Spleen (tissue), 11 donors: ENCODE measurements around the gene NEURL1. TPM values are rescaled to one million over a fixed set of nuclear protein-coding genes. Genes with fewer than 3 reads are reported as not detected.
A peak's percentile ranks its signal among the peaks of the same experiment; 100 is the strongest.

Experiments used
- DNase-seq: peaks from one replicate; pipeline ENCODE4 v3.0.0-alpha.2; 2020
- H3K27ac ChIP-seq, 8 donors: fragments of 200-600 bp; sonication (generic) in 7 of 8; 1 replicate in 4 of 8; 2 replicates in 4 of 8; pipeline versions ENCODE4 v1.5.0 to v1.8.0; 2016 to 2021; ENCODE audit warnings: inconsistent platforms in 4 of 8, mild to moderate bottlenecking in 4 of 8, moderate library complexity in 1 of 8
- H3K27me3 ChIP-seq, 7 donors: fragments of 200-600 bp; sonication (generic) in 6 of 7; replicated peaks in 1 of 7; 1 replicate in 4 of 7; 2 replicates in 3 of 7; pipeline versions ENCODE4 v1.5.0 to v1.8.0; 2016 to 2021; ENCODE audit warnings: inconsistent platforms in 3 of 7, mild to moderate bottlenecking in 1 of 7
- H3K36me3 ChIP-seq, 6 donors: fragments of 200-600 bp; sonication (generic) in 5 of 6; 1 replicate in 4 of 6; 2 replicates in 2 of 6; pipeline versions ENCODE4 v1.5.0 to v1.8.0; 2016 to 2021; ENCODE audit warnings: inconsistent platforms in 2 of 6
- H3K4me1 ChIP-seq, 6 donors: fragments of 200-600 bp; sonication (generic) in 5 of 6; 1 replicate in 3 of 6; 2 replicates in 3 of 6; pipeline versions ENCODE4 v1.5.0 to v1.8.0; 2016 to 2021; ENCODE audit warnings: inconsistent platforms in 3 of 6
- H3K4me3 ChIP-seq, 8 donors: fragments of 200-600 bp; sonication (generic) in 7 of 8; 1 replicate in 4 of 8; 2 replicates in 4 of 8; pipeline versions ENCODE4 v1.5.0 to v1.8.0; 2016 to 2021; ENCODE audit warnings: inconsistent platforms in 4 of 8, mild to moderate bottlenecking in 4 of 8, moderate library complexity in 2 of 8
- H3K9me3 ChIP-seq, 8 donors: fragments of 200-600 bp; sonication (generic) in 7 of 8; 1 replicate in 4 of 8; 2 replicates in 4 of 8; pipeline versions ENCODE4 v1.5.0 to v1.8.0; 2016 to 2021; ENCODE audit warnings: inconsistent platforms in 4 of 8
- POLR2A ChIP-seq, 3 donors: fragments of 450-650 bp; IDR thresholded peaks; one replicate each; pipeline ENCODE4 v1.5.1; 2017; ENCODE audit warnings: antibody characterized with exemption in 3 of 3, mild to moderate bottlenecking in 1 of 3
- POLR2AphosphoS5 ChIP-seq, 3 donors: sonication (generic); formaldehyde crosslinking; IDR thresholded peaks; one replicate each; pipeline ENCODE4 v1.5.1; 2017; ENCODE audit warnings: antibody characterized with exemption in 3 of 3
- WGBS, 5 donors: extraction: QIAGEN DNeasy Blood & Tissue Kit in 3 of 5; methylation state at CpG; one replicate each; pipeline versions ENCODE4 v1.1.5 to v1.1.7; 2013 to 2018; 5-methylcytosine and 5-hydroxymethylcytosine counted together
- intact Hi-C: fragments of 100-400 bp; cut with DNase I; formaldehyde crosslinking; loops from one replicate; pipeline ENCODE4 v1.15.0; 2023; ENCODE audit warnings: low total_unique reads
- polyA plus RNA-seq, 3 donors: library from polyadenylated mRNA; stranded (reverse); fragments of 200-250 nt; gene quantifications; one replicate each; pipeline ENCODE4 v1.2.1, GENCODE V29; 2013
- total RNA-seq, 7 donors: library from RNA; depleted of rRNA in 3 of 7; stranded (reverse); fragments of >200 nt in 3 of 7; fragmentation: NEBNext Ultra II Directional in 4 of 7; extraction: Animal tissue kit (Norgen Biotek cat#: 25700) in 4 of 7; gene quantifications; one replicate each; pipeline versions ENCODE4 v1.1.0 to v1.2.1, GENCODE V29; 2016 to 2021
- TF ChIP-seq, protein P1 (sequence below), 11 experiments: fragments of 200-600 bp in 7 of 11; fragments of 450-650 bp in 4 of 11; sonication (generic) in 4 of 11; IDR thresholded peaks in 8 of 11; conservative IDR thresholded peaks in 3 of 11; 1 replicate in 7 of 11; 2 replicates in 4 of 11; pipeline versions ENCODE4 v1.4.0 to v1.8.0; 2016 to 2021; ENCODE audit warnings: antibody characterized with exemption in 11 of 11, inconsistent platforms in 4 of 11, mild to moderate bottlenecking in 1 of 11
- donor health status: healthy with polysubstance abuse.
- donor health status: DM: no; HTN: no; CAD: no; lungs with moderate emphysema.
- donor health status: DM: no; HTN: no; CAD: no.
- donor health status: Bipolar disorder and iron deficiency.
- donor health status: healthy.
- donor health status: DM: no; HTN: no; CAD: no.
- donor health status: DM: yes; HTN: yes; CAD: no.

Gene NEURL1
- total and polyA plus RNA-seq, 10 donors = 0.43 to 3.6 (median 2.3) TPM

DNA sequence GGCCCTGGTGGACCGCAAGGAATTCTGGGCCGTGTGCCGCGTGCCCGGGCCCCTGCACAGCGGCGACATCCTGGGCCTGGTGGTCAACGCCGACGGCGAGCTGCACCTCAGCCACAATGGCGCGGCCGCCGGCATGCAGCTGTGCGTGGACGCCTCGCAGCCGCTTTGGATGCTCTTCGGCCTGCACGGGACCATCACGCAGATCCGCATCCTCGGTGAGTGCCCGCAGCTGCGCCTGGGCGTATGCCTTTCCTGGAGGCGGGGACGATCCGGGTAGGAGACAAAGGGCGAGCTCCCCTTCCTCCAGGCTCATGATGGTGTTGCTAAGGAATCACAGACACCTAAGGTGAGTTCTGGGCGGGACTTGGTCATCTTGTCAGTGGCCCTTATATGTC lies 91.5 kb downstream of the NEURL1 start:
- H3K9me3 ChIP-seq = peaks cover 0 to 8% (median 0%) of the 10 kb centered on the region in 8 donors
- peak overlapping the region in 4 of 8 donors; percentile 62 to 77 (median 70) for H3K27ac ChIP-seq
- DNase-seq = no peak
- peaks cover 0 to 17% (median 10%) of the 10 kb centered on the region in 6 donors for H3K4me1 ChIP-seq
- H3K27me3 ChIP-seq = peaks cover 0 to 9% (median 0%) of the 10 kb centered on the region in 7 donors
- peaks cover 0 to 8% (median 0%) of the 10 kb centered on the region in 6 donors for H3K36me3 ChIP-seq
- peak overlapping the region in 7 of 8 donors; percentile 51 to 88 (median 62) for H3K4me3 ChIP-seq
- TF ChIP-seq POLR2AphosphoS5 (IDR thresholded peaks at IDR 0.05) (no peak), POLR2A (IDR thresholded peaks at IDR 0.05) (no peak)
- TF ChIP-seq, protein P1, sequence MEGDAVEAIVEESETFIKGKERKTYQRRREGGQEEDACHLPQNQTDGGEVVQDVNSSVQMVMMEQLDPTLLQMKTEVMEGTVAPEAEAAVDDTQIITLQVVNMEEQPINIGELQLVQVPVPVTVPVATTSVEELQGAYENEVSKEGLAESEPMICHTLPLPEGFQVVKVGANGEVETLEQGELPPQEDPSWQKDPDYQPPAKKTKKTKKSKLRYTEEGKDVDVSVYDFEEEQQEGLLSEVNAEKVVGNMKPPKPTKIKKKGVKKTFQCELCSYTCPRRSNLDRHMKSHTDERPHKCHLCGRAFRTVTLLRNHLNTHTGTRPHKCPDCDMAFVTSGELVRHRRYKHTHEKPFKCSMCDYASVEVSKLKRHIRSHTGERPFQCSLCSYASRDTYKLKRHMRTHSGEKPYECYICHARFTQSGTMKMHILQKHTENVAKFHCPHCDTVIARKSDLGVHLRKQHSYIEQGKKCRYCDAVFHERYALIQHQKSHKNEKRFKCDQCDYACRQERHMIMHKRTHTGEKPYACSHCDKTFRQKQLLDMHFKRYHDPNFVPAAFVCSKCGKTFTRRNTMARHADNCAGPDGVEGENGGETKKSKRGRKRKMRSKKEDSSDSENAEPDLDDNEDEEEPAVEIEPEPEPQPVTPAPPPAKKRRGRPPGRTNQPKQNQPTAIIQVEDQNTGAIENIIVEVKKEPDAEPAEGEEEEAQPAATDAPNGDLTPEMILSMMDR (IDR thresholded peaks at IDR 0.05 in 8 of 11, conservative IDR thresholded peaks at IDR 0.05 in 3 of 11) = no peak
- WGBS, 5 donors = 68 to 95% (median 76%) methylated on average over 21 to 32 of the region's 32 CpGs
- intact Hi-C loops = no loop called here

DNA sequence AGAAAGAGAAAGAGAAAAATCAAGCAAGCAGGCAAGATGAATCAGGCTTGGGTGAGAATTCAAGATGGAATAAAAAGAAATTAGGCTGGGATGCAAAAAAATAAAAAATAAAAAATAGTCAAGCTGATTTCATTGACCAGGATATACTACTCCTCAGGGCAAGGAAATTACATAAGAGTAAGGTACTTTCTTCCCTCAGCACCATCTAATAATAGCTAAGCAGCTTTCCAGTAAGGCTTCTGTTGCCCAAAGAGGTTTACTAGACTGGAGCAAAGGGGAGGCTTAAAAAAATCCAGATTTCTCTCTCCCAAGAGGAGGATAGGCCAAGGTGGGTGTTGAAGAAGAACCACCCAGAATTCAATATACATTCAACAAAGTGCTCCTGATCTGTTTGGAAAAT lies 93.6 kb downstream of the NEURL1 start:
- H3K4me3 ChIP-seq = no peak overlapping the region
- DNase-seq = no peak
- peaks cover 0 to 17% (median 10%) of the 10 kb centered on the region in 6 donors for H3K4me1 ChIP-seq
- H3K27ac ChIP-seq = no peak overlapping the region
- H3K36me3 ChIP-seq = peaks cover 0 to 8% (median 0%) of the 10 kb centered on the region in 6 donors
- peaks cover 0 to 9% (median 0%) of the 10 kb centered on the region in 7 donors for H3K27me3 ChIP-seq
- peaks cover 0 to 8% (median 0%) of the 10 kb centered on the region in 8 donors for H3K9me3 ChIP-seq
- intact Hi-C loops = no loop called here
- TF ChIP-seq, protein P1 (IDR thresholded peaks at IDR 0.05 in 8 of 11, conservative IDR thresholded peaks at IDR 0.05 in 3 of 11) = no peak
- TF ChIP-seq POLR2A (IDR thresholded peaks at IDR 0.05) (no peak), POLR2AphosphoS5 (IDR thresholded peaks at IDR 0.05) (no peak)

DNA sequence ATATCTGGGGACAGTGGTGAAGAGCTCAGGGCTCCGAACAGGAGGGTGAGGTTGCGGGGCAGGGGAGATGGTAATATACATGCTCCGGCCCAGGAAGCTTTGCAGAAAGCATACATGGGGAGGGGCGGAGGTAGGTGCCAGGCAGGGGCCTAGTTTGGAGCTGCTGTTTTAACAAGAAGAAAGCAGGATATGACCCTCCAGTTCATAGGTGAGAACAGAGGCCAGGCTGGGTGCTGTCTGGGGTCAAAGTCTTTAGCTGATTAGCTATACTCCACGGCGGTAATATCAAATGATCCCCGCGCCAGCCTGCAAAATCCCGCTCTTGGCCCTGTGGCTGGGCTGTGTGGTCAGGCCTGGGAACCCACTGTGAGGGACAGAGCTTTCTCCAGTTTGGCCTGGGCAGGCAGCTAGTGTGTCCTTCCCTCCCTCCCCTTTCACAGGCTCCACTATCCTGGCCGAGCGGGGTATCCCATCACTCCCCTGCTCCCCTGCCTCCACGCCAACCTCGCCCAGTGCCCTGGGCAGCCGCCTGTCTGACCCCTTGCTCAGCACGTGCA lies 95.6 kb downstream of the NEURL1 start:
- Histone ChIP-seq H3K27ac (no peak overlapping the region), H3K4me3 (no peak overlapping the region), H3K36me3 (peaks cover 0 to 8% (median 0%) of the 10 kb centered on the region in 6 donors), H3K27me3 (peaks cover 0 to 9% (median 0%) of the 10 kb centered on the region in 7 donors), H3K4me1 (peaks cover 0 to 11% (median 7%) of the 10 kb centered on the region in 6 donors), H3K9me3 (peaks cover 0 to 8% (median 0%) of the 10 kb centered on the region in 8 donors)
- no peak for DNase-seq
- 84 to 93% (median 90%) methylated on average over 15 of the region's 15 CpGs for WGBS, 5 donors
- intact Hi-C loops = no loop called here
- peak in 1 of 3 donors; percentile 42 for TF ChIP-seq POLR2AphosphoS5 (IDR thresholded peaks at IDR 0.05)
- no peak for TF ChIP-seq POLR2A (IDR thresholded peaks at IDR 0.05)

DNA sequence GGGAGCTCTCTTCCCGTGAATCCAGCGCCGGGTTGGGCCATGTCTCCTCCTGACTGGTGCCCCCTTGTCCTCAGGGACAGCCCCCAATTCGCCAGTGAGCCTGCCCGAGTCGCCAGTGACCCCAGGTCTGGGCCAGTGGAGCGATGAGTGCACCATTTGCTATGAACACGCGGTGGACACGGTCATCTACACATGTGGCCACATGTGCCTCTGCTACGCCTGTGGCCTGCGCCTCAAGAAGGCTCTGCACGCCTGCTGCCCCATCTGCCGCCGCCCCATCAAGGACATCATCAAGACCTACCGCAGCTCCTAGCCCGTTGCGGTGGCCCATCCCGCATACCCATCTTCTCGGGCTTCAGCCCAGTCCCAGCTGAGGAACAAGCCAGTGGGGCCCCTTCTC lies 96.6 kb downstream of the NEURL1 start:
- H3K27me3 ChIP-seq = peaks cover 0 to under 1% (median 0%) of the 10 kb centered on the region in 7 donors
- intact Hi-C loops = no loop called here
- no peak overlapping the region for H3K27ac ChIP-seq
- peak in 1 of 3 donors; percentile 6 for TF ChIP-seq POLR2AphosphoS5 (IDR thresholded peaks at IDR 0.05)
- TF ChIP-seq, protein P1 (IDR thresholded peaks at IDR 0.05 in 8 of 11, conservative IDR thresholded peaks at IDR 0.05 in 3 of 11) = no peak
- TF ChIP-seq POLR2A (IDR thresholded peaks at IDR 0.05) = no peak
- peaks cover 0 to 1% (median under 1%) of the 10 kb centered on the region in 6 donors for H3K4me1 ChIP-seq
- DNase-seq = no peak
- peaks cover 0 to 8% (median 0%) of the 10 kb centered on the region in 8 donors for H3K9me3 ChIP-seq
- peaks cover 0 to 8% (median 0%) of the 10 kb centered on the region in 6 donors for H3K36me3 ChIP-seq
- no peak overlapping the region for H3K4me3 ChIP-seq
- 91 to 96% (median 91%) methylated on average over 18 to 20 of the region's 20 CpGs for WGBS, 5 donors
